ENCODE data around the gene C22orf15. TPM values are rescaled to one million over a fixed set of nuclear protein-coding genes. Genes with fewer than 3 reads are reported as not detected.

The C22orf15 gene
- total and polyA plus RNA-seq, 12 donors, result 0.11 to 0.80 (median 0.24) TPM; not detected in 7

DNA sequence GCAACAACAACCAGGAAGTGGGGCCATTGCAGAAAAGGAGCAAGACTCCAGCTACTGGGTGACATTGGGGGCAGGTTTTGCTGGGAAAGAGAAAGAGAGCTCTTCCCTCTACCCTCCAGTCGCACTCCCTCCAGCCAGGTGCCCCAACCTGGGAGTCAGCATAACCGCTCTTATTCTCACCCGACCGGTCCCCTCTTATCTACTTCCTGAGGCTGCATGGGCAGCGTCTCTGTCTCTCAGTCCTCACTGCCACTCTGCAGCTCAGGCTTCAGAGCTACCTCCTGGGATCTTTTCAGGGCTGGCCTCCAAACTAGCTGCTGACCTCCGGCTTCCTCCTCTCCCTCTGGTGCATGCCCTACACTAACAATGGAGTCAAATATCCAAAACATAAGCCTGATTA, 17.0 kb upstream of the C22orf15 start:
- no peaks in the 10 kb centered on the region for H3K27me3 ChIP-seq
- H3K36me3 ChIP-seq (replicated peaks in 1 of 2), result peaks cover 0 to 23% of the 10 kb centered on the region in 2 donors
- TF ChIP-seq, protein P1, sequence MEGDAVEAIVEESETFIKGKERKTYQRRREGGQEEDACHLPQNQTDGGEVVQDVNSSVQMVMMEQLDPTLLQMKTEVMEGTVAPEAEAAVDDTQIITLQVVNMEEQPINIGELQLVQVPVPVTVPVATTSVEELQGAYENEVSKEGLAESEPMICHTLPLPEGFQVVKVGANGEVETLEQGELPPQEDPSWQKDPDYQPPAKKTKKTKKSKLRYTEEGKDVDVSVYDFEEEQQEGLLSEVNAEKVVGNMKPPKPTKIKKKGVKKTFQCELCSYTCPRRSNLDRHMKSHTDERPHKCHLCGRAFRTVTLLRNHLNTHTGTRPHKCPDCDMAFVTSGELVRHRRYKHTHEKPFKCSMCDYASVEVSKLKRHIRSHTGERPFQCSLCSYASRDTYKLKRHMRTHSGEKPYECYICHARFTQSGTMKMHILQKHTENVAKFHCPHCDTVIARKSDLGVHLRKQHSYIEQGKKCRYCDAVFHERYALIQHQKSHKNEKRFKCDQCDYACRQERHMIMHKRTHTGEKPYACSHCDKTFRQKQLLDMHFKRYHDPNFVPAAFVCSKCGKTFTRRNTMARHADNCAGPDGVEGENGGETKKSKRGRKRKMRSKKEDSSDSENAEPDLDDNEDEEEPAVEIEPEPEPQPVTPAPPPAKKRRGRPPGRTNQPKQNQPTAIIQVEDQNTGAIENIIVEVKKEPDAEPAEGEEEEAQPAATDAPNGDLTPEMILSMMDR (IDR thresholded peaks at IDR 0.05), result no peak
- TF ChIP-seq POLR2A (IDR thresholded peaks at IDR 0.05), result no peak
- no peaks in the 10 kb centered on the region for H3K9me3 ChIP-seq (replicated peaks in 1 of 3)
- H3K4me3 ChIP-seq, result no peak overlapping the region
- H3K27ac ChIP-seq, result no peak overlapping the region
- intact Hi-C loops (cut with DNase I), result no loop called here
- no peak for DNase-seq
- 79 to 91% (median 86%) methylated on average over 6 of the region's 6 CpGs for WGBS, 4 donors
- H3K4me1 ChIP-seq (replicated peaks in 1 of 2), result peaks cover 0 to 8% of the 10 kb centered on the region in 2 donors

DNA sequence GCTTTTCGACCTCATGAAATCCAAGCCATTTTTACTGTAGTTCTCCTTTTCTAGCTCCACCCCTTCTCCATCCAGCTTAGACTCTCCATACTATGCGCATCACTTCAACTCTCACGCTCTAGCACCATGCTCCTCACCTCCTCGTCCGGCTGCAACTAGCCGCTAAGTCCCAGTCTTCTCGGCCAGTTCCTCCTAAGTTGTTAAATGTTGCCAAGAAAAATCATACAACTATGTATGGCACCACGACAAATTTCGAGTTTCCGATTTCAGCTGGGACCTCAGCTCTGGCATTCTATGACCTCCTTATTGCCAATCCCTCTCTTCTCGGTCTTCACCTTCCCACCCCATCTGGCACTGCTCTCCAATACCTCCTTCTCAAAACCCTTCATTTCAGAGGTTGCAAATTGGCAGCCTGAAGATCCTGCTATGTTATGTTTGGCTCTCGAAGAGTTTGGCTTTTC, 12.9 kb upstream of the C22orf15 start:
- intact Hi-C loops (cut with DNase I), result no loop called here
- no peak for DNase-seq
- WGBS, 4 donors, result 63 to 72% (median 70%) methylated on average over 12 of the region's 12 CpGs
- Histone ChIP-seq H3K36me3 (replicated peaks in 1 of 2) (peaks cover 0 to 2% of the 10 kb centered on the region in 2 donors), H3K27ac (peak overlapping the region in 1 of 5 donors; percentile 95), H3K4me1 (replicated peaks in 1 of 2) (peaks cover 7 to 8% of the 10 kb centered on the region in 2 donors), H3K9me3 (replicated peaks in 1 of 3) (no peaks in the 10 kb centered on the region), H3K27me3 (no peaks in the 10 kb centered on the region), H3K4me3 (peak overlapping the region in 1 of 4 donors; percentile 70)
- TF ChIP-seq POLR2A (IDR thresholded peaks at IDR 0.05), result no peak
- TF ChIP-seq, protein P1 (IDR thresholded peaks at IDR 0.05), result no peak

DNA sequence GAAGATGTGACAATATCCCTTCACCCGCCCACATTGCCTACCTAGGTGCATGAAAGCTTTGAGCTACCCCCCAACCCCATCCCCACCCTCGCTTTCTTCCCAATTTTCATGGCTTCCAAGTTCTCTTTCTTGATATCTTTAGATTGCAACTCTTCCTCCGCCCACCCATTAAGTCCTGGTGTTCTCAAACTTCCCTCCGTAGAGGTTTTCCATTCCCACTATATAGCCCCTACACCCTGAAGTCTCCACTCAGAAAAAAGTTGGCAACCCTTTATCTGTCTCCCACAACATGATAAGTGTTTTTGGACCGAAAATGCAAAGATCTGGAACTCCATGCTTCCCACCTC, 12.4 kb upstream of the C22orf15 start:
- Histone ChIP-seq H3K4me3 (peak overlapping the region in 2 of 4 donors; percentile 50 to 70), H3K4me1 (replicated peaks in 1 of 2) (peaks cover 7 to 8% of the 10 kb centered on the region in 2 donors), H3K9me3 (replicated peaks in 1 of 3) (no peaks in the 10 kb centered on the region), H3K27ac (peak overlapping the region in 4 of 5 donors; percentile 83 to 95 (median 90)), H3K27me3 (no peaks in the 10 kb centered on the region), H3K36me3 (replicated peaks in 1 of 2) (no peaks in the 10 kb centered on the region)
- no peak for DNase-seq
- WGBS, 4 donors, result 28 to 45% (median 36%) methylated on average over 5 of the region's 5 CpGs
- intact Hi-C loops (cut with DNase I), result no loop called here
- no peak for TF ChIP-seq POLR2A (IDR thresholded peaks at IDR 0.05)
- TF ChIP-seq, protein P1 (IDR thresholded peaks at IDR 0.05), result no peak

DNA sequence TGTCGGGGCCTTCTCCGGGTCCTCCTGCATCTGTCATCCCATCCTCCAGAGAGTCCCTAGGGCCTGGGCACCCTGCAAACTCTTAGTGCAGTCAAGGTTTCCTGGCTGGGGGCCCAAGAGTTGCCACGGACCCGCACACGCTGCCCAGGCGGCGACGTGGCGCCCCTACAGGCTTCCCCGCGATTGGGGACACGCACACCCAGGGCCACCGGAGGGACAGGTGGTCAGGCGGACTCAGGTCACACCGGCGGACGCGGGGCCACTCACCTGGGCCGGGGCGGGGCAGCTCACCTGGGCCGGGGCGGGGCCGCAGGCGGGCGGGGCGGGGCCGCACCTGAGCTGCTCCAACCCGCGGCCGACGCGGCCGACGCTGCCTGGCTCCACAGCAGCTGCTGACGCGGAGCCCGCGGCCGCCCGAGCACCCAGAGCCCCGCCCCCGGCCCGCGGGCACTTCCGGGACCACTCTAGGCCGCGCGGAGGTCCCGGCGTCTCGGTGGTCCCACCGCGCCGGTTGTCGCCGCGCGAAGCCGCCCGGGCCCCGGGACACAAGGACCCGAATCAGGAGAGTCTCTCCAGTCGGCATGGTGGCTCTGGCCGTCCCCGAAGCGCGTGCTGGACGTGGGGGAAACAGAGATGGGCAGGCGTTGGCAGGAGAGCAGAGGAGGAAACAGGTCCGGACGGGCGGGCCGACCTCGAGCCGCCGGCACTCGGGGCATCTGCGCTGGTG, 11.9 kb upstream of the C22orf15 start, which contains the start of gene ZNF70:
Gene ZNF70, minus strand, starts transcription at position 399 of the 727 bp plus-strand sequence. CDS start 5,972 bp downstream, outside the sequence.
- Histone ChIP-seq H3K4me3 (peak within 1 kb of the TSS; percentile 50 to 70 (median 63)), H3K9me3 (replicated peaks in 1 of 3) (no peaks in the 10 kb centered on the region), H3K27me3 (no peaks in the 10 kb centered on the region), H3K36me3 (replicated peaks in 1 of 2) (no peaks in the 10 kb centered on the region), H3K4me1 (replicated peaks in 1 of 2) (peaks cover 7 to 8% of the 10 kb centered on the region in 2 donors), H3K27ac (peak within 1 kb of the TSS; percentile 53 to 95 (median 89))
- intact Hi-C loops (cut with DNase I), result no loop called here
- peak; percentile 79 to 91 (median 86) for DNase-seq
- 0 to 1% (median 0%) methylated on average over 2 to 78 of the region's 78 CpGs for WGBS, 4 donors
- TF ChIP-seq, protein P1 (IDR thresholded peaks at IDR 0.05), result peak in 4 of 6 experiments; percentile 1 to 25 (median 17)
- TF ChIP-seq POLR2A (IDR thresholded peaks at IDR 0.05), result peak in 1 of 2 donors; percentile 68
